Measurements from ENCODE around the gene DICER1.

DNA sequence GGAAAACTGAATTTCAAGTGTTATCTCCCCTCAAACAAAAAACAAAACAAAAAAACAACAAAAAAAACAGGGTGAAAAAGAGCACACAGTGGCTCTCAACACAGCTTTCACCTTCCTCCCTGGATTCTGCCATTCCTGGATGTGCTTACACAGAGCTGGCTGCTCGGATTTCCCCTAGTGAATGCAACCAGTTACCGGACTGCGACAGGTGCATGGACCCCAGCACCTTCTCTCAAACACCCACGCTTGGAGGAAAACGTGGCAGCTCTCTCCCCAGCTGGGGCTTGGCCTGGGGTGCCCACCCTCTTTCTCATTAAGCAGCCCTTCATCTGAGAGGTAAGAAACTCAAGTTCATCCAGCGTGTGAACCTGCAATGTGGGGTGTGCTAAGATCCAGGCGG, 33.5 kb upstream of the DICER1 start:
- TF ChIP-seq, protein P1, sequence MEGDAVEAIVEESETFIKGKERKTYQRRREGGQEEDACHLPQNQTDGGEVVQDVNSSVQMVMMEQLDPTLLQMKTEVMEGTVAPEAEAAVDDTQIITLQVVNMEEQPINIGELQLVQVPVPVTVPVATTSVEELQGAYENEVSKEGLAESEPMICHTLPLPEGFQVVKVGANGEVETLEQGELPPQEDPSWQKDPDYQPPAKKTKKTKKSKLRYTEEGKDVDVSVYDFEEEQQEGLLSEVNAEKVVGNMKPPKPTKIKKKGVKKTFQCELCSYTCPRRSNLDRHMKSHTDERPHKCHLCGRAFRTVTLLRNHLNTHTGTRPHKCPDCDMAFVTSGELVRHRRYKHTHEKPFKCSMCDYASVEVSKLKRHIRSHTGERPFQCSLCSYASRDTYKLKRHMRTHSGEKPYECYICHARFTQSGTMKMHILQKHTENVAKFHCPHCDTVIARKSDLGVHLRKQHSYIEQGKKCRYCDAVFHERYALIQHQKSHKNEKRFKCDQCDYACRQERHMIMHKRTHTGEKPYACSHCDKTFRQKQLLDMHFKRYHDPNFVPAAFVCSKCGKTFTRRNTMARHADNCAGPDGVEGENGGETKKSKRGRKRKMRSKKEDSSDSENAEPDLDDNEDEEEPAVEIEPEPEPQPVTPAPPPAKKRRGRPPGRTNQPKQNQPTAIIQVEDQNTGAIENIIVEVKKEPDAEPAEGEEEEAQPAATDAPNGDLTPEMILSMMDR (conservative IDR thresholded peaks at IDR 0.05; ENCODE audit: low read depth in 2 of 2) = no peak
- TF ChIP-seq, protein P2, sequence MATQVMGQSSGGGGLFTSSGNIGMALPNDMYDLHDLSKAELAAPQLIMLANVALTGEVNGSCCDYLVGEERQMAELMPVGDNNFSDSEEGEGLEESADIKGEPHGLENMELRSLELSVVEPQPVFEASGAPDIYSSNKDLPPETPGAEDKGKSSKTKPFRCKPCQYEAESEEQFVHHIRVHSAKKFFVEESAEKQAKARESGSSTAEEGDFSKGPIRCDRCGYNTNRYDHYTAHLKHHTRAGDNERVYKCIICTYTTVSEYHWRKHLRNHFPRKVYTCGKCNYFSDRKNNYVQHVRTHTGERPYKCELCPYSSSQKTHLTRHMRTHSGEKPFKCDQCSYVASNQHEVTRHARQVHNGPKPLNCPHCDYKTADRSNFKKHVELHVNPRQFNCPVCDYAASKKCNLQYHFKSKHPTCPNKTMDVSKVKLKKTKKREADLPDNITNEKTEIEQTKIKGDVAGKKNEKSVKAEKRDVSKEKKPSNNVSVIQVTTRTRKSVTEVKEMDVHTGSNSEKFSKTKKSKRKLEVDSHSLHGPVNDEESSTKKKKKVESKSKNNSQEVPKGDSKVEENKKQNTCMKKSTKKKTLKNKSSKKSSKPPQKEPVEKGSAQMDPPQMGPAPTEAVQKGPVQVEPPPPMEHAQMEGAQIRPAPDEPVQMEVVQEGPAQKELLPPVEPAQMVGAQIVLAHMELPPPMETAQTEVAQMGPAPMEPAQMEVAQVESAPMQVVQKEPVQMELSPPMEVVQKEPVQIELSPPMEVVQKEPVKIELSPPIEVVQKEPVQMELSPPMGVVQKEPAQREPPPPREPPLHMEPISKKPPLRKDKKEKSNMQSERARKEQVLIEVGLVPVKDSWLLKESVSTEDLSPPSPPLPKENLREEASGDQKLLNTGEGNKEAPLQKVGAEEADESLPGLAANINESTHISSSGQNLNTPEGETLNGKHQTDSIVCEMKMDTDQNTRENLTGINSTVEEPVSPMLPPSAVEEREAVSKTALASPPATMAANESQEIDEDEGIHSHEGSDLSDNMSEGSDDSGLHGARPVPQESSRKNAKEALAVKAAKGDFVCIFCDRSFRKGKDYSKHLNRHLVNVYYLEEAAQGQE (IDR thresholded peaks at IDR 0.05; ENCODE audit: unreplicated experiment) = no peak
- TF ChIP-seq POLR2AphosphoS5 (IDR thresholded peaks at IDR 0.05; ENCODE audit: low read depth) (no peak), ZNF331 (CRISPR knock-in tag; IDR thresholded peaks at IDR 0.05; ENCODE audit: low read depth) (no peak), EZH2 (IDR thresholded peaks at IDR 0.05; ENCODE audit: low read depth, unreplicated experiment) (no peak), EZH2phosphoT487 (IDR thresholded peaks at IDR 0.05; ENCODE audit: unreplicated experiment) (no peak), JUNB (IDR thresholded peaks at IDR 0.05; ENCODE audit: unreplicated experiment) (no peak), CREB1 (CRISPR knock-in tag; IDR thresholded peaks at IDR 0.05; ENCODE audit: low read depth) (no peak), STAT1 (IDR thresholded peaks at IDR 0.05; ENCODE audit: unreplicated experiment) (no peak), ZNF114 (CRISPR knock-in tag; IDR thresholded peaks at IDR 0.05) (no peak)
- TF ChIP-seq, protein P3, sequence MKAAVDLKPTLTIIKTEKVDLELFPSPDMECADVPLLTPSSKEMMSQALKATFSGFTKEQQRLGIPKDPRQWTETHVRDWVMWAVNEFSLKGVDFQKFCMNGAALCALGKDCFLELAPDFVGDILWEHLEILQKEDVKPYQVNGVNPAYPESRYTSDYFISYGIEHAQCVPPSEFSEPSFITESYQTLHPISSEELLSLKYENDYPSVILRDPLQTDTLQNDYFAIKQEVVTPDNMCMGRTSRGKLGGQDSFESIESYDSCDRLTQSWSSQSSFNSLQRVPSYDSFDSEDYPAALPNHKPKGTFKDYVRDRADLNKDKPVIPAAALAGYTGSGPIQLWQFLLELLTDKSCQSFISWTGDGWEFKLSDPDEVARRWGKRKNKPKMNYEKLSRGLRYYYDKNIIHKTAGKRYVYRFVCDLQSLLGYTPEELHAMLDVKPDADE (IDR thresholded peaks at IDR 0.05) = no peak
- TF ChIP-seq, protein P4, sequence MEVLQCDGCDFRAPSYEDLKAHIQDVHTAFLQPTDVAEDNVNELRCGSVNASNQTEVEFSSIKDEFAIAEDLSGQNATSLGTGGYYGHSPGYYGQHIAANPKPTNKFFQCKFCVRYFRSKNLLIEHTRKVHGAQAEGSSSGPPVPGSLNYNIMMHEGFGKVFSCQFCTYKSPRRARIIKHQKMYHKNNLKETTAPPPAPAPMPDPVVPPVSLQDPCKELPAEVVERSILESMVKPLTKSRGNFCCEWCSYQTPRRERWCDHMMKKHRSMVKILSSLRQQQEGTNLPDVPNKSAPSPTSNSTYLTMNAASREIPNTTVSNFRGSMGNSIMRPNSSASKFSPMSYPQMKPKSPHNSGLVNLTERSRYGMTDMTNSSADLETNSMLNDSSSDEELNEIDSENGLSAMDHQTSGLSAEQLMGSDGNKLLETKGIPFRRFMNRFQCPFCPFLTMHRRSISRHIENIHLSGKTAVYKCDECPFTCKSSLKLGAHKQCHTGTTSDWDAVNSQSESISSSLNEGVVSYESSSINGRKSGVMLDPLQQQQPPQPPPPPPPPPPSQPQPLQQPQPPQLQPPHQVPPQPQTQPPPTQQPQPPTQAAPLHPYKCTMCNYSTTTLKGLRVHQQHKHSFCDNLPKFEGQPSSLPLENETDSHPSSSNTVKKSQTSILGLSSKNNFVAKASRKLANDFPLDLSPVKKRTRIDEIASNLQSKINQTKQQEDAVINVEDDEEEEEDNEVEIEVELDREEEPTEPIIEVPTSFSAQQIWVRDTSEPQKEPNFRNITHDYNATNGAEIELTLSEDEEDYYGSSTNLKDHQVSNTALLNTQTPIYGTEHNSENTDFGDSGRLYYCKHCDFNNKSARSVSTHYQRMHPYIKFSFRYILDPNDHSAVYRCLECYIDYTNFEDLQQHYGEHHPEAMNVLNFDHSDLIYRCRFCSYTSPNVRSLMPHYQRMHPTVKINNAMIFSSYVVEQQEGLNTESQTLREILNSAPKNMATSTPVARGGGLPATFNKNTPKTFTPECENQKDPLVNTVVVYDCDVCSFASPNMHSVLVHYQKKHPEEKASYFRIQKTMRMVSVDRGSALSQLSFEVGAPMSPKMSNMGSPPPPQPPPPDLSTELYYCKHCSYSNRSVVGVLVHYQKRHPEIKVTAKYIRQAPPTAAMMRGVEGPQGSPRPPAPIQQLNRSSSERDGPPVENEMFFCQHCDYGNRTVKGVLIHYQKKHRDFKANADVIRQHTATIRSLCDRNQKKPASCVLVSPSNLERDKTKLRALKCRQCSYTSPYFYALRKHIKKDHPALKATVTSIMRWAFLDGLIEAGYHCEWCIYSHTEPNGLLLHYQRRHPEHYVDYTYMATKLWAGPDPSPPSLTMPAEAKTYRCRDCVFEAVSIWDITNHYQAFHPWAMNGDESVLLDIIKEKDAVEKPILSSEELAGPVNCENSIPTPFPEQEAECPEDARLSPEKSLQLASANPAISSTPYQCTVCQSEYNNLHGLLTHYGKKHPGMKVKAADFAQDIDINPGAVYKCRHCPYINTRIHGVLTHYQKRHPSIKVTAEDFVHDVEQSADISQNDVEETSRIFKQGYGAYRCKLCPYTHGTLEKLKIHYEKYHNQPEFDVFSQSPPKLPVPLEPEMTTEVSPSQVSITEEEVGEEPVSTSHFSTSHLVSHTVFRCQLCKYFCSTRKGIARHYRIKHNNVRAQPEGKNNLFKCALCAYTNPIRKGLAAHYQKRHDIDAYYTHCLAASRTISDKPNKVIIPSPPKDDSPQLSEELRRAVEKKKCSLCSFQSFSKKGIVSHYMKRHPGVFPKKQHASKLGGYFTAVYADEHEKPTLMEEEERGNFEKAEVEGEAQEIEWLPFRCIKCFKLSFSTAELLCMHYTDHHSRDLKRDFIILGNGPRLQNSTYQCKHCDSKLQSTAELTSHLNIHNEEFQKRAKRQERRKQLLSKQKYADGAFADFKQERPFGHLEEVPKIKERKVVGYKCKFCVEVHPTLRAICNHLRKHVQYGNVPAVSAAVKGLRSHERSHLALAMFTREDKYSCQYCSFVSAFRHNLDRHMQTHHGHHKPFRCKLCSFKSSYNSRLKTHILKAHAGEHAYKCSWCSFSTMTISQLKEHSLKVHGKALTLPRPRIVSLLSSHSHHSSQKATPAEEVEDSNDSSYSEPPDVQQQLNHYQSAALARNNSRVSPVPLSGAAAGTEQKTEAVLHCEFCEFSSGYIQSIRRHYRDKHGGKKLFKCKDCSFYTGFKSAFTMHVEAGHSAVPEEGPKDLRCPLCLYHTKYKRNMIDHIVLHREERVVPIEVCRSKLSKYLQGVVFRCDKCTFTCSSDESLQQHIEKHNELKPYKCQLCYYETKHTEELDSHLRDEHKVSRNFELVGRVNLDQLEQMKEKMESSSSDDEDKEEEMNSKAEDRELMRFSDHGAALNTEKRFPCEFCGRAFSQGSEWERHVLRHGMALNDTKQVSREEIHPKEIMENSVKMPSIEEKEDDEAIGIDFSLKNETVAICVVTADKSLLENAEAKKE (CRISPR knock-in tag; IDR thresholded peaks at IDR 0.05) = no peak
